Liver (tissue), 3 donors: ENCODE measurements around the gene MBNL2.

ENCODE experiments used
- EGR1 ChIP-seq, 2 donors: IDR thresholded peaks; 2 replicates each; pipeline ENCODE4 v1.6.1; 2016 to 2018; ENCODE audit warnings: antibody characterized with exemption in 2 of 2, low read depth in 2 of 2
- FOXA2 ChIP-seq: IDR thresholded peaks from 2 replicates; pipeline ENCODE4 v1.6.1; 2016; ENCODE audit warnings: antibody characterized with exemption
- HNF4A ChIP-seq, 2 donors: conservative IDR thresholded peaks; 2 replicates each; pipeline ENCODE4 v1.6.1; 2016; ENCODE audit warnings: antibody characterized with exemption in 2 of 2, mild to moderate bottlenecking in 2 of 2
- RAD21 ChIP-seq, 2 donors: IDR thresholded peaks; 2 replicates each; pipeline ENCODE4 v1.6.1; 2016; ENCODE audit warnings: antibody characterized with exemption in 2 of 2, mild to moderate bottlenecking in 2 of 2
- REST ChIP-seq: IDR thresholded peaks from 2 replicates; pipeline ENCODE4 v1.6.1; 2016; ENCODE audit warnings: antibody characterized with exemption, mild to moderate bottlenecking
- SP1 ChIP-seq: IDR thresholded peaks from 2 replicates; pipeline ENCODE4 v1.6.1; 2018; ENCODE audit warnings: antibody characterized with exemption, mild to moderate bottlenecking
- TAF1 ChIP-seq: conservative IDR thresholded peaks from 2 replicates; pipeline ENCODE4 v1.6.1; 2016; ENCODE audit warnings: antibody characterized with exemption, mild to moderate bottlenecking
- ZBTB33 ChIP-seq: IDR thresholded peaks from 2 replicates; pipeline ENCODE4 v1.6.1; 2016; ENCODE audit warnings: antibody characterized with exemption
- TF ChIP-seq, protein P1 (sequence below): fragments of 150-350 bp; IDR thresholded peaks from 2 replicates; pipeline ENCODE4 v1.5.1; 2017; ENCODE audit warnings: improper control_type of control experiment, low read depth, low read length; ENCODE audit not compliant: missing input control
- TF ChIP-seq, protein P2 (sequence below): IDR thresholded peaks from 2 replicates; pipeline ENCODE4 v1.6.1; 2016; ENCODE audit warnings: antibody characterized with exemption
- TF ChIP-seq, protein P3 (sequence below): IDR thresholded peaks from 2 replicates; pipeline ENCODE4 v1.6.1; 2016; ENCODE audit warnings: antibody characterized with exemption
- donor health status: healthy.
- donor health status: healthy.

GRCh38 chr13:97223711-97224541 is 1.8 kb downstream of the MBNL2 start:
- TF ChIP-seq, protein P1, sequence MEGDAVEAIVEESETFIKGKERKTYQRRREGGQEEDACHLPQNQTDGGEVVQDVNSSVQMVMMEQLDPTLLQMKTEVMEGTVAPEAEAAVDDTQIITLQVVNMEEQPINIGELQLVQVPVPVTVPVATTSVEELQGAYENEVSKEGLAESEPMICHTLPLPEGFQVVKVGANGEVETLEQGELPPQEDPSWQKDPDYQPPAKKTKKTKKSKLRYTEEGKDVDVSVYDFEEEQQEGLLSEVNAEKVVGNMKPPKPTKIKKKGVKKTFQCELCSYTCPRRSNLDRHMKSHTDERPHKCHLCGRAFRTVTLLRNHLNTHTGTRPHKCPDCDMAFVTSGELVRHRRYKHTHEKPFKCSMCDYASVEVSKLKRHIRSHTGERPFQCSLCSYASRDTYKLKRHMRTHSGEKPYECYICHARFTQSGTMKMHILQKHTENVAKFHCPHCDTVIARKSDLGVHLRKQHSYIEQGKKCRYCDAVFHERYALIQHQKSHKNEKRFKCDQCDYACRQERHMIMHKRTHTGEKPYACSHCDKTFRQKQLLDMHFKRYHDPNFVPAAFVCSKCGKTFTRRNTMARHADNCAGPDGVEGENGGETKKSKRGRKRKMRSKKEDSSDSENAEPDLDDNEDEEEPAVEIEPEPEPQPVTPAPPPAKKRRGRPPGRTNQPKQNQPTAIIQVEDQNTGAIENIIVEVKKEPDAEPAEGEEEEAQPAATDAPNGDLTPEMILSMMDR = no peak
- TF ChIP-seq, protein P2, sequence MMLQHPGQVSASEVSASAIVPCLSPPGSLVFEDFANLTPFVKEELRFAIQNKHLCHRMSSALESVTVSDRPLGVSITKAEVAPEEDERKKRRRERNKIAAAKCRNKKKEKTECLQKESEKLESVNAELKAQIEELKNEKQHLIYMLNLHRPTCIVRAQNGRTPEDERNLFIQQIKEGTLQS = no peak
- TF ChIP-seq REST = no peak
- TF ChIP-seq, protein P3, sequence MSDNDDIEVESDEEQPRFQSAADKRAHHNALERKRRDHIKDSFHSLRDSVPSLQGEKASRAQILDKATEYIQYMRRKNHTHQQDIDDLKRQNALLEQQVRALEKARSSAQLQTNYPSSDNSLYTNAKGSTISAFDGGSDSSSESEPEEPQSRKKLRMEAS = no peak
- no peak for TF ChIP-seq FOXA2
- TF ChIP-seq RAD21 (IDR thresholded peaks at IDR 0.05) = no peak
- no peak for TF ChIP-seq EGR1 (IDR thresholded peaks at IDR 0.05; ENCODE audit: low read depth in 2 of 2)
- peak; percentile 37 for TF ChIP-seq SP1
- TF ChIP-seq HNF4A (conservative IDR thresholded peaks at IDR 0.05) = peak in 1 of 2 donors; percentile 41
- TF ChIP-seq ZBTB33 = no peak
- peak; percentile 53 for TF ChIP-seq TAF1
